Measurements from ENCODE around the gene FPR2.
"Not testable (repeated sequence)": the region's sequence is repeated elsewhere in the genome, so short reads cannot be mapped to it uniquely, and the experiment has no call there.

FPR2 gene

DNA sequence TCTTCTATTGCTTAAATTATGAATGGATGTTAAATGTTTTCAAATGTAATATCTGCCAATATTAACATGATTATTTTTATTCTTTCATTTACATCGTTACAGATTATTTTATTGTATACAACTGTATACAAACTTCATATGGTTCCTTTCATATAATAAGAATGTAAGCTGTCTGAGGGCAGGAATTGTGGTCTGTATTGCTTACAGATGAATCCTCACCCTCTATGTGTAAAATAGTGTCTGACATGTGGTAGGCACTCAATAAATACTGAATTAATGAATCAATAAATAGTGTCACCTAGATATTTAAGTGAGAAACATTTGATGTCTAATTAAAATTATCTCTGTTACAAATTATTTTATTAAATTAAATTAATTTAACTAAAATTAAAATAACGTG is 41.8 kb downstream of the FPR2 start:
- no peak overlapping the region for H3K27ac ChIP-seq (ENCODE audit: low read depth, low read length)

DNA sequence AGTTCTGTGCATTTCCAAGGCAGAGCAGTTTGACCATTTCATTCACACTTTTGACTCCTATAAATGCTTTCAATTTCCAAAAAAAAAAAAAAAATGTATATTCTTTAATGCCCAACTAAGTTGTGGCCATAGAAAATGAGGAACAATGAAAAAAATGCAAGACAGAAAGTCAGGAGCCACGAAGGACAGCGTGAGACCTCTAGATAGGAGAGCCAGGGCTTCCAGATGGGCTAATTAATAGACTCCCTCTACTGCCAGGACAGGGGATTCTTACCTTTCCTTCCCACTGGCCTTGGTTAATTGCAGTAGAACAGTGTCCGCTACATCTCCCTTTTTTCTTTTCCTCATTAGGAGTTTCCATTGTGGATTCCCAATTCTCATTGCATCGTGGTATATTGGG is 42.5 kb downstream of the FPR2 start:
- no CpG with 5 or more reads among the region's 4 CpGs for WGBS (ENCODE audit: extremely low coverage, insufficient coverage, insufficient read length)
- H3K9me3 ChIP-seq (ENCODE audit: insufficient read depth, low read depth, low read length): peaks cover 11% of the 10 kb centered on the region
- DNase-seq: no peak
- no peak overlapping the region for H2BK120ac ChIP-seq (ENCODE audit: insufficient read depth, low read length, poor library complexity)
- no peaks in the 10 kb centered on the region for H3K36me3 ChIP-seq (ENCODE audit: control insufficient read depth in 1 of 2, insufficient read depth in 2 of 2, low read length in 2 of 2)
- H4K12ac ChIP-seq (ENCODE audit: low read depth, low read length): no peak overlapping the region
- no peaks in the 10 kb centered on the region for H3K79me2 ChIP-seq (ENCODE audit: control insufficient read depth, insufficient read depth, low read length, poor library complexity)
- no peak overlapping the region for H3K14ac ChIP-seq (ENCODE audit: low read length)
- H3K9ac ChIP-seq (ENCODE audit: low read length): no peak overlapping the region
- H2AFZ ChIP-seq (ENCODE audit: insufficient read depth, low read length, poor library complexity): no peak overlapping the region
- no peak overlapping the region for H3K18ac ChIP-seq (ENCODE audit: low read length)
- H3K23ac ChIP-seq (ENCODE audit: low read length): no peak overlapping the region
- peak overlapping the region; percentile 8 for H2BK5ac ChIP-seq (ENCODE audit: low read depth, low read length, poor library complexity)
- H3K4ac ChIP-seq (ENCODE audit: low read depth, low read length): no peak overlapping the region
- H4K91ac ChIP-seq (ENCODE audit: low read depth, low read length): no peak overlapping the region
- H2AK5ac ChIP-seq (ENCODE audit: low read length): no peak overlapping the region
- H3K4me3 ChIP-seq (ENCODE audit: low read depth, low read length): no peak overlapping the region
- H2BK12ac ChIP-seq (ENCODE audit: low read length): peak overlapping the region; percentile 33
- H4K8ac ChIP-seq (ENCODE audit: low read depth, low read length): no peak overlapping the region
- no peak overlapping the region for H3K4me2 ChIP-seq (ENCODE audit: low read length)
- peaks cover 23% of the 10 kb centered on the region for H3K79me1 ChIP-seq (ENCODE audit: low read length)
- no peaks in the 10 kb centered on the region for H3K27me3 ChIP-seq (ENCODE audit: insufficient read depth, low read length)
- H3K27ac ChIP-seq (ENCODE audit: low read depth, low read length): peak overlapping the region; percentile 72
- peaks cover 16 to 17% of the 10 kb centered on the region in 2 experiments for H3K4me1 ChIP-seq (ENCODE audit: control insufficient read depth in 1 of 2, insufficient read depth in 2 of 2, low read length in 2 of 2)

More for the DNA sequence above, 41.8 kb downstream of the FPR2 start:
- Histone ChIP-seq H2AFZ (ENCODE audit: insufficient read depth, low read length, poor library complexity) (no peak overlapping the region), H2BK5ac (ENCODE audit: low read depth, low read length, poor library complexity) (no peak overlapping the region), H3K14ac (ENCODE audit: low read length) (no peak overlapping the region), H2BK120ac (ENCODE audit: insufficient read depth, low read length, poor library complexity) (no peak overlapping the region), H3K27me3 (ENCODE audit: insufficient read depth, low read length) (no peaks in the 10 kb centered on the region), H4K8ac (ENCODE audit: low read depth, low read length) (no peak overlapping the region), H3K4ac (ENCODE audit: low read depth, low read length) (no peak overlapping the region), H2BK12ac (ENCODE audit: low read length) (no peak overlapping the region), H3K79me2 (ENCODE audit: control insufficient read depth, insufficient read depth, low read length, poor library complexity) (no peaks in the 10 kb centered on the region), H3K9me3 (ENCODE audit: insufficient read depth, low read depth, low read length) (peaks cover 11% of the 10 kb centered on the region), H4K91ac (ENCODE audit: low read depth, low read length) (no peak overlapping the region), H3K18ac (ENCODE audit: low read length) (no peak overlapping the region), H2AK5ac (ENCODE audit: low read length) (no peak overlapping the region), H3K36me3 (ENCODE audit: control insufficient read depth in 1 of 2, insufficient read depth in 2 of 2, low read length in 2 of 2) (no peaks in the 10 kb centered on the region), H3K4me2 (ENCODE audit: low read length) (no peak overlapping the region), H3K79me1 (ENCODE audit: low read length) (peaks cover 23% of the 10 kb centered on the region), H4K12ac (ENCODE audit: low read depth, low read length) (no peak overlapping the region), H3K23ac (ENCODE audit: low read length) (no peak overlapping the region), H3K4me3 (ENCODE audit: low read depth, low read length) (no peak overlapping the region), H3K9ac (ENCODE audit: low read length) (no peak overlapping the region), H3K4me1 (ENCODE audit: control insufficient read depth in 1 of 2, insufficient read depth in 2 of 2, low read length in 2 of 2) (peaks cover 17 to 18% of the 10 kb centered on the region in 2 experiments)
- no CpG with 5 or more reads among the region's 2 CpGs for WGBS (ENCODE audit: extremely low coverage, insufficient coverage, insufficient read length)
- DNase-seq: no peak

DNA sequence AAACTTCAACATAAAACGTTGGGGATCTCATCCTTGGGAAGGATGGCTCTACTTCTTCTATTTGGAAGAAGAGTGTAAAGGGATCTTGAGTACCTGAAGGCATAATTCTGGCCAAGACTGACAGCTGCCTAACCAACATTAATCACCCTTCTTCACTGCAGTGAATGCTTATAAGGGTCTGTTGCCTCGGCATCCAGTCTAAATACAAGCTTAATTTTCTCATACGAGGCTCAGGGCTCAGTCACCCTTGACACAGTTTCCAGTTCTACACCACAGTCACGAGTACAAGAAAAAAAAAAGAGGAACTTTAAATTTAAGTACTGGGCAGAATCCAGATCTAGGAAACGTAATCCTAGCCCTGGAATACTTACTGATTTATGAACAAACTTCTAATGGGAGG is 43.0 kb downstream of the FPR2 start:
- H3K79me2 ChIP-seq (ENCODE audit: control insufficient read depth, insufficient read depth, low read length, poor library complexity): no peaks in the 10 kb centered on the region
- peak overlapping the region; percentile 76 for H3K4ac ChIP-seq (ENCODE audit: low read depth, low read length)
- no peak overlapping the region for H4K12ac ChIP-seq (ENCODE audit: low read depth, low read length)
- H3K23ac ChIP-seq (ENCODE audit: low read length): no peak overlapping the region
- H4K8ac ChIP-seq (ENCODE audit: low read depth, low read length): peak overlapping the region; percentile 12
- peak; percentile 83 to 90 for DNase-seq
- H2AFZ ChIP-seq (ENCODE audit: insufficient read depth, low read length, poor library complexity): no peak overlapping the region
- H3K18ac ChIP-seq (ENCODE audit: low read length): no peak overlapping the region
- no peak overlapping the region for H3K9ac ChIP-seq (ENCODE audit: low read length)
- H3K27ac ChIP-seq (ENCODE audit: low read depth, low read length): peak overlapping the region; percentile 72
- peak overlapping the region; percentile 68 for H4K91ac ChIP-seq (ENCODE audit: low read depth, low read length)
- H3K4me3 ChIP-seq (ENCODE audit: low read depth, low read length): no peak overlapping the region
- H2AK5ac ChIP-seq (ENCODE audit: low read length): no peak overlapping the region
- no peak overlapping the region for H3K4me2 ChIP-seq (ENCODE audit: low read length)
- H2BK12ac ChIP-seq (ENCODE audit: low read length): no peak overlapping the region
- H3K14ac ChIP-seq (ENCODE audit: low read length): no peak overlapping the region
- no peaks in the 10 kb centered on the region for H3K27me3 ChIP-seq (ENCODE audit: insufficient read depth, low read length)
- H3K79me1 ChIP-seq (ENCODE audit: low read length): peaks cover 21% of the 10 kb centered on the region
- H3K9me3 ChIP-seq (ENCODE audit: insufficient read depth, low read depth, low read length): peaks cover 11% of the 10 kb centered on the region
- peak overlapping the region; percentile 8 for H2BK5ac ChIP-seq (ENCODE audit: low read depth, low read length, poor library complexity)
- H3K36me3 ChIP-seq (ENCODE audit: control insufficient read depth in 1 of 2, insufficient read depth in 2 of 2, low read length in 2 of 2): no peaks in the 10 kb centered on the region
- H3K4me1 ChIP-seq (ENCODE audit: control insufficient read depth in 1 of 2, insufficient read depth in 2 of 2, low read length in 2 of 2): peaks cover 14 to 17% of the 10 kb centered on the region in 2 experiments
- WGBS (ENCODE audit: extremely low coverage, insufficient coverage, insufficient read length): no CpG with 5 or more reads among the region's 5 CpGs
- H2BK120ac ChIP-seq (ENCODE audit: insufficient read depth, low read length, poor library complexity): peak overlapping the region; percentile 73

DNA sequence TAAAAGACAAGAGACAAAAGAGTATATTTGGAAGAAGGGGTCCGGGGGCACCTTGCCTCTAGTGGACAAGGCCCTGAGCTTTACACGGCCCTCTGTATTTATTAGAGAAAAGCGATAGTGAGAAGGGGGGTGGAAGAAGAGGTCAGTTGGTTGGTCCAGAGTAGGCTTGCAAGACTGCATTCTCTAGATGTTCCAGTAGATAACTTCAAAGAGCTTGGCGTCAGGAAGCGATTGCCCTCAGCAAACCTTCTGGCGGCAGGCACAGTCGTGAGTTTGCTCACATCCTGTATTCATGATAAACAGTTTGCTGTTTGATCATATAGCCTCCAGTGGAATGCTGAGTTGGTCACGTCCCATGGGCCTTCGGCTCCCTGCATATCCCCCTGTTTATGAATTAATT is 43.8 kb downstream of the FPR2 start:
- not testable (repeated sequence) for H3K18ac ChIP-seq (ENCODE audit: low read length); H2AFZ ChIP-seq (ENCODE audit: insufficient read depth, low read length, poor library complexity); H4K8ac ChIP-seq (ENCODE audit: low read depth, low read length); H3K79me2 ChIP-seq (ENCODE audit: control insufficient read depth, insufficient read depth, low read length, poor library complexity); H4K12ac ChIP-seq (ENCODE audit: low read depth, low read length); H3K23ac ChIP-seq (ENCODE audit: low read length); H3K36me3 ChIP-seq (ENCODE audit: control insufficient read depth in 1 of 2, insufficient read depth in 2 of 2, low read length in 2 of 2); H3K9me3 ChIP-seq (ENCODE audit: insufficient read depth, low read depth, low read length); H2AK5ac ChIP-seq (ENCODE audit: low read length); H3K4me2 ChIP-seq (ENCODE audit: low read length); H3K9ac ChIP-seq (ENCODE audit: low read length); H3K27me3 ChIP-seq (ENCODE audit: insufficient read depth, low read length); H3K4me3 ChIP-seq (ENCODE audit: low read depth, low read length)
- Histone ChIP-seq H3K4me1 (ENCODE audit: control insufficient read depth in 1 of 2, insufficient read depth in 2 of 2, low read length in 2 of 2) (peaks cover 9 to 14% of the 10 kb centered on the region in 2 experiments), H3K4ac (ENCODE audit: low read depth, low read length) (peak overlapping the region; percentile 50), H3K14ac (ENCODE audit: low read length) (peak overlapping the region; percentile 68), H4K91ac (ENCODE audit: low read depth, low read length) (peak overlapping the region; percentile 89), H2BK120ac (ENCODE audit: insufficient read depth, low read length, poor library complexity) (peak overlapping the region; percentile 96), H3K79me1 (ENCODE audit: low read length) (peaks cover 15% of the 10 kb centered on the region), H2BK5ac (ENCODE audit: low read depth, low read length, poor library complexity) (peak overlapping the region; percentile 93), H2BK12ac (ENCODE audit: low read length) (peak overlapping the region; percentile 92), H3K27ac (ENCODE audit: low read depth, low read length) (peak overlapping the region; percentile 92)
- peak; percentile 91 to 96 for DNase-seq
- no CpG with 5 or more reads among the region's 9 CpGs for WGBS (ENCODE audit: extremely low coverage, insufficient coverage, insufficient read length)
